GM18511 (cell line): ENCODE data around the gene NGFR.

Experiments used
- ATAC-seq: cut with Tn5 transposase; IDR thresholded peaks from one replicate; pipeline ENCODE4 v1.9.1; 2021; ENCODE audit warnings: mild to moderate bottlenecking, moderate library complexity; ENCODE audit not compliant: unreplicated experiment

The NGFR gene

DNA sequence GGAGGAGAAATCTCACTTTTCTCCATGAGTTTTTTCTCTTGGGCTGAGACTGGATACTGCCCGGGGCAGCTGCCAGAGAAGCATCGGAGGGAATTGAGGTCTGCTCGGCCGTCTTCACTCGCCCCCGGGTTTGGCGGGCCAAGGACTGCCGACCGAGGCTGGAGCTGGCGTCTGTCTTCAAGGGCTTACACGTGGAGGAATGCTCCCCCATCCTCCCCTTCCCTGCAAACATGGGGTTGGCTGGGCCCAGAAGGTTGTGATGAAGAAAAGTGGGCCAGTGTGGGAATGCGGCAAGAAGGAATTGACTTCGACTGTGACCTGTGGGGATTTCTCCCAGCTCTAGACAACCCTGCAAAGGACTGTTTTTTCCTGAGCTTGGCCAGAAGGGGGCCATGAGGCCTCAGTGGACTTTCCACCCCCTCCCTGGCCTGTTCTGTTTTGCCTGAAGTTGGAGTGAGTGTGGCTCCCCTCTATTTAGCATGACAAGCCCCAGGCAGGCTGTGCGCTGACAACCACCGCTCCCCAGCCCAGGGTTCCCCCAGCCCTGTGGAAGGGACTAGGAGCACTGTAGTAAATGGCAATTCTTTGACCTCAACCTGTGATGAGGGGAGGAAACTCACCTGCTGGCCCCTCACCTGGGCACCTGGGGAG, 19.1 kb downstream of the NGFR start:
- ATAC-seq: no peak

DNA sequence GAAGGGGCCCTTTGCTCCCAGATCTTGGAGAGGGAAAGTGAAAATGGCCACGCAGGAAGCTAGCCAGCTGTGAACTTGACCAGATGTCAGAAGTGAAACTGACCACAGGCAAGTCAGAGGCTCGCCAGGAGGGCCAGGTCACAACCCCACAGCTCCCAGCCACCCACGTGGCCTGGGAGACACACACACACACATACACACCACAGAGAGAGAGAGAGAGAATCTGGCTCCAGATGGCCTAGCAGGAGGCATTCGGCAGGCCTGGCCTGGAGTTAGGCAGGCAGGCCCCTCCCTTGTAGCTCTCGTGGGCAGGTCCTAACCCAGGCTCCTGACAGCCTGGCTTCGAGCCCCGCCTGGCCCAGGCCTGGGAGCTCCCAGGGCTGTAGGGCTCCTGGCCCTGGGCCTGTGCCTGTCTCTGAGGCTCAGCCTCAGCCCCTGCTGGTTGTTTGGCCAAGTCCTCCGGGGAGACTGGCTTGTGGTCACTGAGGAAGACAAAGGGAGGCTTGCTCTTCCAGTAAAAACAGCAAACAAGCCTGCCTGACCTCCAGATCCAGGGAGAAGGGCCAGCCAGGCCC, 20.2 kb downstream of the NGFR start:
- peak; percentile 89 for ATAC-seq

DNA sequence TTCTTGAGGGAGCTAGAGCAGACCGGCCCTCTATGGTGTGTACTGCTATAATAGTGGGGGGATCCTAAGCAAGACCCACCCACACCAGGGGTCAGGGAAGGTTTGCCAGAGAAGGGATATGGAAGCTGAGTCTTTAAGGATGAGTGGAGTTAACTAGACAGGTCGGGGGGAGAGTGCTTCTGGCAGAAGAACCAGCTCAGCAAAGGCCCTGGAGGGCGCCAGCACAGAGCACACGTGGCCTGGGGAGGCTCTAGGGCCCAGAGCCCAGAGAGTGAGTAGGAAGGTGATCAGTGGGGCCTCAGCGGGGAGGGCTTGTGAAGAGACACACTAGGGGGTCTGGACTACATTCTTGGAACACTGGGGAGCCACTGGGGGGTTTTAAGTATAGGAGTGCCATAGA, 21.1 kb downstream of the NGFR start:
- no peak for ATAC-seq

DNA sequence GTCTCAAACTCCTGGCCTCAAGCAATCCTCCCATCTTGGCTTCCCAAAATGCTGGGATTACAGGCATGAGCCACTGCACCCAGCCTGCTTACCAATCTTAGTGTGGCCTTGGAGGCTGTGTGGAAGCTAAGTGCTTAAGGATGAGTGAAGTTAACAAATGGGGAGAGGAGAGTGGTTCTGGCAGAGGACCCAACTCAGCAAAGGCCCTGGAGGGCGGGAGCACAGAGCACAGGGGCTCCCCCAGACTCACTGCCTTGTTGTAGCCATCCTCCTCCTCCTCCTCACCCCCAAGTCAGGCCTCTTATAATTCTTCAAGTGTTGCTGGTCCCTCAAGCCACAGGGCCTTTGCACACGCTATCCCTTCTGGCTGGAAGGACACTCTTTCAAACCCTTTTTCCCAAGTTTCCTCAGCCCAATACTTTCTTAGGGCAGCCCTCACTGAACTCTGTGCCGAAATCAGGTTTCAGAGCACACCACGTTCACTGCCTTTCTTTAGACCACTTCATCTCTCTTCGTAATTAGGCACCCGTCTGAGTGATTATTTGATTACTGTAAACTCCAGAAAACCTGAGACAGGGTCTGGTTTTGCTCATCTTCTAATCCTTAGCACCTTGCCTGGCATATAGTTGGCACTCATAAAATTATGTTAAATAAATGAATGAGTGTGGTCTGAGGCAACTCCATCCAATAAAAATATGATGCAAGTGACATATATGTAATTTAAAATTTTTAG, 23.4 kb downstream of the NGFR start:
- no peak for ATAC-seq

DNA sequence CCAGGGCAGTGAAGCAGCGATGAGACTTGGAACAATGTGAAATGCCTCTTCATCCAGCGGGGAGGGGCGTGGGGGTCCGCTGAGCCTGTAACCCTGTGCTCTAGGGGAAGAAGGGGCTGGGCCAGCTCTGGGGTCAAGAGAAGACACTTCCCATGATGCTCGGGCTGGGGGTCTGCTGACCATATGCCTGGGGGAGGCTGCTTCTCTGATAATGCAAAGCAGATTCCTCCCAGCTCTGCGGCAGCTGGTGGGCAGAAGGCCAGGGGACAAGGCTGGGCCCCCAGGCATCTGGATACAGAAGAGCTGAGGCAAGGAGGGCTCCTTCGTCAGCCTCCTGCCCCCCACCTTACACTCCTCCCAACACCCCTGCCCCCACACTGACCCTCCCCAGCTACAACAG, 24.7 kb downstream of the NGFR start:
- ATAC-seq: no peak

DNA sequence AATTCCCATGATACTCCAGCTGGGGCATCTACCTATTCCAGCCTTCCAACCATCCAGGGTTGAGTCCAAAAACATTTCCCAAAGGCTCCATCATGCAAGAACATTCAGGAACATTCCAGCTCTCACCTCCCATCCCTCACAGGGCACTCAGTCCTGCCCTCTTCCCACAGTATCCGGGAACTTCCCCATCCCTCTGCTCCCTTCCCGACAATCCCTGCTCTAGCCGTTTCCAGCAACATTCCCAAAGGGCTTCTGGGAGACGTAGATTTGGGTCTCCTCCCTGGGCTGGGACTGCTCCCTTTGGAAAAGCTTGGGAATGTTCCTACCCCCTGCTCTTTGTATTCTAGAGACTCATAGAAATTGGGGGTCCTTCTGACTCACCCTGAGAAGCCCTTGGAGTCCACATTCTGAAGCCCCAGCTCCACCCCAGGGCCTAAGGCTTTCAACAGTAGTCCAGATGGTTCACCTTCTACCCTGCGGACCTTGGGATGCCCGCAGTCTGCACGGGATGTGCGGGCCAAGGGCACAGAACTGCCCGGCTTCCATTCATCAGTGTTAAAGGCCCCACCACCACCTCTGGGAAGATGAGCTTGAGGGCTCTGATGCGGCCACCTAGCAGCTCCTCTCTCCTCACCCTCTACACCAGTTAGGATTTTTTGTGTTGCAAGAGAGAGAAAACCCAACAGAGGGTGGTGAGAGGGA, 25.4 kb downstream of the NGFR start:
- ATAC-seq: no peak

DNA sequence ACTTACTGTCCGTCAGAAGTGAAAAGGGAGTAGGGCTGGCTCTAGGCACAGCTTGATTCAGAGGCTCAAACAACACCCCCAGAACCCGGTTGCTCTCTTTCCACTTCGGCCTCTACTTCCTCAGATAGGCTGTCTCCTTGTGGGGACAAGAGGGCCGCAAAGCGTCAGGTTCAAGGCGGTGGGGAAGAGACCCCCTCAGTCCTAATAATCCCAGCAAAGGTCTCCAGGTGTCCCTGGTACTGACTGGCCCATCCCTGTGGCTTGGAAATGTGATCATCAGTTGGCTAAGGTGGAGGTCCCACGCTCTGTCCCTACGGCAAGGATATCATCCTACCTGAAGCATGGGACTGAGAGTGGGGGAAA, 26.0 kb downstream of the NGFR start:
- no peak for ATAC-seq

DNA sequence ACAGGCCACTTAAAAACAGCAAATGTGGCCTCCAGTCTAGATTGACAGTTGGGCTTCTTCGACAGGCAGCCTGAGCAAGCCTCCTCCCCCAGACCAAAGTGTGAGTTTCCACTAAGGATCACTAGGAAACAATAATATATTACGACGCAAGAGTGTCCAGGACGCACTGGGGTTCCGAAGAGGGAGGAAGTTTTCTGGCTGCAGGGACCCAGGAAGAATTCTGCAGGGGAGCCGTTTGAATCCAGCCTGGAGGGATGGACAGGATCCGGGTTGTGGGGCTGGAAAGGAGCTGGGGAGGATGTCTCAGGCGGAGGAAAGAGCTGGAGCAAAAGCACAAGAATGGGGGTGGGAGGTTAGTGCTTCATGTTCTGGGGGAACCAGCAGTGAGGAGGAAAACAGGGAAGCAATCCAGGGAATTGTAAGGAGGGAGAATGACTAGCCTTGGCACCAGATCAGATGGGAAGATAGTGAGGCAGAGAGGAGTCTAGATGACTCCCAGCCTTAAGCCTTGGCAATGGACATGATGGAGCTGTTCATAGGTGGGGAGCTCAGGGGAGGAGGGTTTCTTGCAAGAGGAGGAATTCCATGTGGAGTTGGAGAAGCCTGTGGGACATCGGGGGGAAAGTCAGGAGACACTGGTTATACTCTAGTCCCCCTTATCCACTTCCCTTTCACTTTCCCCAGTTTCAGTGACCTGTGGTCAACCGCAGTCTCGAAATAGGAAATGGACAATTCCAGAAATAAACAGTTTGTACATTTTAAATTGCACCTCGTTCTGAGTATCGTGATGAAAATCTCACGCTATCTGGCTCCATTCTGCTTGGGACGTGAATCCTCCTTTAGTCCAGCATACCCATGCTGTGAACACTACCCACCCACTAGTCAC, 26.6 kb downstream of the NGFR start:
- ATAC-seq: no peak

DNA sequence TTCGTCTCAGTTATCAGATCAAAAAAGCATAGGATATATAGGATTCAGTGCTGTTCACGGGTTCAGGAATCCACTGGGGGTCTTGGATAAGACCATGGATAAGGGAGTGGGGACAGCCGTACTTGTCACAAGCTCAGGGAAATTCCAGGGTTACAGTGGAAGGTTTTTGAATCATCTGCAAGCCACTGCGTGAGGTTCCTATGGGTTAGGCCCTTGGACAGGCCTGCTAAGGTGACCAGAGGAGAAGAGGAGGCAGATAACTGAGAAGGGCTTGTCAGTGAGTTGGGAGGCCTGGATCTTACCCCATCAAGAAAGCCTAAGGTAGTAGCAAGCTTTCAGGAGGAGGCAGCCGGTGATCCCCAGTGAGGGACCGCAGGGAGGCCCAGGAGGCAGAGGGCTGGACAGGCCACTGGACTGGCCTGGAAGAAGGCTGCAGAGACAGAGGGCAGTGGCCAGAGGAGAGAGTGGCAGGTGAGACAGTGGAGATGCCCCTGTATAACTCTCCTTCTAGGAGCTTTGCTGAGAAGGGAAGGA, 27.3 kb downstream of the NGFR start:
- no peak for ATAC-seq

DNA sequence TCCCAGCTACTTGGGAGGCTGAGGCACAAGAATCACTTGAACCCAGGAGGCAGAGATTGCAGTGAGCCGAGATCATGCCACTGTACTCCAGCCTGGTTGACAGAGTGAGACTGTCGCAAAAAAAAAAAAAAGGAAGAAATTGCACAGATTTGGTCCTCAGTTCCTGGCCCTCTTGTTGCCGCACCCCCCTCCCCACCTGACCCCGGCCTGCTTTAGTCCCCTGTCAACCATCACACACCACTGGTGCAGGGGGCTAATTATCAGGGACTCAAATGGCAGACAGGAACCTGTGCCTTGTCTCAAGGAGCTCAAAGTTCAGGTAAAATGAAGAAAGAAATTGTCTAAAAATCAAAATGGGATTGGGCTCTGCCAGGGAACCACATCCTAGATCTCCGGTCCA, 28.1 kb downstream of the NGFR start:
- no peak for ATAC-seq

DNA sequence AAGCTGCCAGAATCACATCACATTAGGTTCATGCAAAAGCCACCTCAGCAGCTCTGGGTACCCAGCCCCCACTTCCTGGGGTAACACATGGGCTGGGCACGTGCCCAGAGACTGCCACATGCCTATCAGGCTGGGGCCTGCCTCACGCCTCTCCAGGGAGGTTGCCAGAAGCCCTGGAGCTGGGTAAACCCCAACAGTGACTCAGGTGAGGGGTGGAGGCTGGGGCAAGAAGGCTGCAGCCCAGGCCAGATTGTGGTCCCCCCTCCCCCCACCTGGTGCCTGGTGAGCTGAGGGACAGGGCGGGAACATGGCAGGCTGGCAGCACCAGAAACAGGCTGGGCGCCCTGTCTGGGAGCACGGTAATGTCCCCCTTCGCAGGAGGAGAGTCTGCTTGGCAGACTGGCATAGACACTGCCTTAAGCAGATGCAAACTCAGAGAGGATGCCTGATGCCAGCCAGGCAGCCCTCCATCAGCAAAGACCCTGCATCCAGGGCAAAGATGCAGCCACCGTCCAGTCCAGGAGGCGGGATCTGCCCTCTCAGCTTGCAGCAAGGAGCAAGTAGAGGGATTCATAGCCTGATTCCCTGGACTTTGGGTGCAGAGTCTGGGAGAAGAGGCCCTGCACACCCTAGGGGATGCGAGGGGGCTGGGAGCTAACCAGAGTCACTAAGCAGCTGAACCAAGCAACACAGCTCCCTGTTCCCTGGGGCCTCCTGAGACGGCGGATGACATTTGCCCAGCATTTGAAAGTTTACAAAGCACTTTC, 28.8 kb downstream of the NGFR start:
- ATAC-seq: no peak

DNA sequence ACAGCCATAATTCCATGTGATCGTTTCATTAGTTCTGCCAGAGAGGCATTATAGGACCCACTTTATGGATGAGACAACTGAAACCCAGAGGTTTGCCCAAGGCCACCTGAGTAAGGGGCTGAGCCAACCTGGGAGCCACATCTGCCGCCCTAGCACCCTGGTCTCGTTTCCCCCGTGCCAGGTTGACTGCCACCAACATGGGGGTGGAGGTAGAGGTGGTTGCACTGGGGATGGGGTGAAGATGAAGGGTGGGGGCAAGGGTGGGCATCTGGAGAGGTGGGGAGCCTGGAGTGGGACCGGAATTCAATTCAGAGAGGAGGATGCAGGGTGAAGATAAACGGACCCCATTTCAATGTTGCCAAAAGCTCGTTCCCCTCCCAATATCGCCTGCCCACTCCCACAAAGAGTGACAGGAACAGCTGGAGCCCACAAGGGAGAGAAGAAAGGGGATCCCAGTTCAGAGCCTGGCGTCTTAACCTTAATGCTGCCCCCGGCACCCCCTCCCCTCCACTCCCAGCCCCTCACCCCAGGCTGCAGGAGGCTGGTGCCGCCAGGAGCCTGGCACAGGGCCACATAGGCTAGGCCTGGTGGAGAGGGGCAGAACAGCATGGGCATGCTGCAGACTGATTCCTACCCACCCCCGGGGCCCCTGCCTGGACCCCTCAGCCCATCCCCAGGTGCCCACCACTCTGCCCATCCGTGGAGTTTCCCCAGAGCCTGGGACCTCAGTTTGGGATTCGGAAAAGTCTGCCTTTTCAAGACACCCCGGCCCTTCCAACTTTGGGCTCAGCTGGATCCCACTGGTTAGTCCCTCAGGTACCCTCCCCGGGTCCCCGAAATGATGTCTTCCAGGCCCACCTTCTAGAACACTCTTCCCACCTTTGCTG, 29.6 kb downstream of the NGFR start:
- no peak for ATAC-seq

DNA sequence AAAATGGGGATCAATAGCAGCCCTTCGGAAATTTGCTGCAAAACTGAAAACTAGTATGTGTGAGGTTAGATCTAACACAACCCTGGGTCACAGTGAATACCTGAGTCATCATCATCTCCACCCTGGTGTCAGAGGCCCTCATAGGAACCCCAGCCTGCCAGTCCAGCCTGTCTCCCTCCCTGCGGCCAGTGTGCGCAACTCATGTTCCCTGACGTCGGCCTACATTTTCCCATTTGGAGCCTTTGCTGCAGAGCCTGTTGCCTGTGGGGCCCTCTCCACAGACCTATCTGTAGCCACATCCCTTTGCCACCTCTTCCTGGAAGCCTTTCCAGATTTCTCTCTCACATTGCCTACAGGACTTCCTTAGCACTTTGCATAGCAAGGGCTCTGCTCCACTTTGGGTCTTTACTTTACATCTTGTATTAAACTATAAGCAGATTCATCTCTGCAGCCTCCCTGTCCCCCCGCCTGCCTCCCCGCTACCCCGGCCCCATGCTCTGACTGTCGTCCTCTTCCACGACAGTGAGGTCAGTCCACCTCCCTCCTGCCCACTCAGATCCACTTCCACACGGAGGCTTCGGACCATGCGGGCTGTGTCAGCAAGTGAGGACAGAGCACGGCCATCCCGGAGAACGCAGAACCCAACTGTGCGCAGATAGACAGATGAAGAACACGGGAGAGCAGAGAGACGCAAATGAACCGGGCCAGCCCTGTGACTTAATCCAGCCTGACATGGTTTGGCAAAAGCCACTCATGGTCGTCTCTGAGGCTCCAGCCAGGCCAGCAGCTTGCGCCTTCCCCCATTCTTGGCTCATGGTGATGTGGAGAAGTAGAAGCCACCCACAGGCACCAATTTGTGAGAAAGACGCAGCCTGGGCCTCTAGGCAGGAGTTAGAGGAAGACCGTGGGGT, 31.0 kb downstream of the NGFR start:
- ATAC-seq: no peak

DNA sequence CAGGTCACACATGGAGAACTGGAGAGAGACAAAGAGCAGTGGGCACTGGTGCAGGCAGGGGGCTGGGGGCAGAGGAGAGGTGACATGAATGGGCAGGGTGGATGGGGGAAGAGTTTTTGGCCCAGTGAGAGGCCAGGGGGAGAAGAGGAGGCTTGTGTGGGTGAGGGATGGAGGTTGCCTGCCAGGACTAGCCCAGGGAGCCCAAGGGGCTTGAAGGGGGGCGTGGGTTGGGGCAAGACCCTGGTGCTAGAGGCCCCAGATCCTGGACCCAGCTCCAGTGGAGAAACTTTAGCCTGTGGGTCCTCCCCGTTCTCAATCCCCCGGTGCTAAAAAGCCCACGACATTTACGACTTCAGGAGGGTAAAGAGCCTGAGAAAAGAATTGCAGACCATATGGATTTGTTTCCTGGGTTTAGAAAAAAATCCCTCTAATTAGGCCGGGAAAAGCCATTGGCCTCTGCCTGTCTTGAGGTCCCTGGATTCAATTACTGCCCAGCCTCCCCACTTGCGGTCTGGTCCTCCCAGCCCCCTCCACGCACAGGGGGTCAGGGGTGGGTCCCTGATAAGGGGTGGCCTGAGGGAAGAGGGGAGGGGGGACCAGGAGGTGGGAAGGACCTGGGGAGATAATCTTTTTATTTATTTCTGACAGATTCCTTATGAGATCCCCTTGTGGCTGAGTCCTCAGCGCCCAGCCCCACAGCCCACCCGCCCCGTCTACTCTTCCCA, 33.0 kb downstream of the NGFR start:
- no peak for ATAC-seq

DNA sequence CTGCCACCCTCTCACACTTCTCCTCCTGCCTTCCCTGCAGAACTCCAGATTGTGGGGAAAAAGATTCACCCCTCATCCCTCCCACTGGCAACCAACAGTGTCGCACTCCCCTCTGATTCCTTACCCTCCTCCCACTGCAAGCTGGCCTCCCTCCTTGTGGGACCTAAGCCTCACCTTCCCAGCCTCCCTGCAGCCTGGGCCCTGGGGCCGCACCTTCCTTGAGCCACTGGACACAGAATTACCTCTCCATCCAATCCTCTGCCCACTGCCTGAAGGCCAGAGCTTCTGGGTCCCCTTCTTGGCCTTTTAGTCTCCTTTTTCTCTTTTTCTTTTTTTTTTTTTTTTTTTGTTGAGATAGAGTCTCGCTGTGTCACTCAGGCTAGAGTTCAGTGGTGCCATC, 33.9 kb downstream of the NGFR start:
- ATAC-seq: no peak

DNA sequence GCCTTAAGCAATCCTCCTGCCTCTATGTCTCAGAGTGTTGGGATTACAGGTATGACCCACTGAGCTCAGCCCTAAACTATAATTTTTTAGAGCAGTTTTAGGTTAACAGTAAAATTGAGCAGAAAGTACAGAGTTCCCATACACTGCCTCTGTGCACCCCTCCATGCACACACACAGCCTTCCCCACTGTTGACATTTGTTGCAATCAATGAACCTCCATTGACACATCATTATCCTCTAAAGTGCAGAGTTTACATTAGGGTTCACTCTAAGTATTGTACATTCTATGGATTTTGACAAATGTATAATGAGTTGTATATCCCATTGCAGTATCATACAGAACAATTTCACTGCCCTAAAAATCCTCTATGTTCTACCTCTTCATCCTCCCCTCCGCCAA, 35.0 kb downstream of the NGFR start:
- ATAC-seq: no peak

DNA sequence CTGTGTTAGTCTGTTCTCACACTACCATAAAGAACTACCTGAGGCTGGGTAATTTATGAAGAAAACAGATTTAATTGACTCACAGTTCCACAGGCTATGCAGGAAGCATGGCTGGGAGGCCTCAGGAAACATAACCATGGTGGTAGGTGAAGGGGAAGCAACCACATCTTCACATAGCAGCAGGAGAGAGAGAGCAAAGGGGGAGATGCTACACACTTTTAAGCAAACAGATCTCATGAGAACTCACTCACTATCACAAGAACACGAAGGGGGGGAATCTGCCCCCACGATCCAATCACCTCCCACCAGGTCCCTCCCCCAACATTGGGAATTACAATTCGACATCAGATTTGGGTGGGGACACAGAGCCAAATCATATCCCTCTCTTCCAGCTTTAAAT, 48.8 kb downstream of the NGFR start:
- ATAC-seq: no peak
